ENCODE data around the gene NOX4.
"Not testable (repeated sequence)": the region's sequence is repeated elsewhere in the genome, so short reads cannot be mapped to it uniquely, and the experiment has no call there.

- TF ChIP-seq, protein P1, sequence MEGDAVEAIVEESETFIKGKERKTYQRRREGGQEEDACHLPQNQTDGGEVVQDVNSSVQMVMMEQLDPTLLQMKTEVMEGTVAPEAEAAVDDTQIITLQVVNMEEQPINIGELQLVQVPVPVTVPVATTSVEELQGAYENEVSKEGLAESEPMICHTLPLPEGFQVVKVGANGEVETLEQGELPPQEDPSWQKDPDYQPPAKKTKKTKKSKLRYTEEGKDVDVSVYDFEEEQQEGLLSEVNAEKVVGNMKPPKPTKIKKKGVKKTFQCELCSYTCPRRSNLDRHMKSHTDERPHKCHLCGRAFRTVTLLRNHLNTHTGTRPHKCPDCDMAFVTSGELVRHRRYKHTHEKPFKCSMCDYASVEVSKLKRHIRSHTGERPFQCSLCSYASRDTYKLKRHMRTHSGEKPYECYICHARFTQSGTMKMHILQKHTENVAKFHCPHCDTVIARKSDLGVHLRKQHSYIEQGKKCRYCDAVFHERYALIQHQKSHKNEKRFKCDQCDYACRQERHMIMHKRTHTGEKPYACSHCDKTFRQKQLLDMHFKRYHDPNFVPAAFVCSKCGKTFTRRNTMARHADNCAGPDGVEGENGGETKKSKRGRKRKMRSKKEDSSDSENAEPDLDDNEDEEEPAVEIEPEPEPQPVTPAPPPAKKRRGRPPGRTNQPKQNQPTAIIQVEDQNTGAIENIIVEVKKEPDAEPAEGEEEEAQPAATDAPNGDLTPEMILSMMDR (IDR thresholded peaks at IDR 0.05), result not testable (repeated sequence)
- TF ChIP-seq POLR2A (IDR thresholded peaks at IDR 0.05), result not testable (repeated sequence)
Measured at GRCh38 chr11:89340450-89340849, 150.7 kb downstream of the NOX4 start.
